ENCODE data around the gene GATB. TPM values are rescaled to one million over a fixed set of nuclear protein-coding genes. Genes with fewer than 3 reads are reported as not detected.

Gene GATB
- total and polyA plus RNA-seq, 5 donors from 2014 or later = 7.9 to 13.3 (median 11.7) TPM

DNA sequence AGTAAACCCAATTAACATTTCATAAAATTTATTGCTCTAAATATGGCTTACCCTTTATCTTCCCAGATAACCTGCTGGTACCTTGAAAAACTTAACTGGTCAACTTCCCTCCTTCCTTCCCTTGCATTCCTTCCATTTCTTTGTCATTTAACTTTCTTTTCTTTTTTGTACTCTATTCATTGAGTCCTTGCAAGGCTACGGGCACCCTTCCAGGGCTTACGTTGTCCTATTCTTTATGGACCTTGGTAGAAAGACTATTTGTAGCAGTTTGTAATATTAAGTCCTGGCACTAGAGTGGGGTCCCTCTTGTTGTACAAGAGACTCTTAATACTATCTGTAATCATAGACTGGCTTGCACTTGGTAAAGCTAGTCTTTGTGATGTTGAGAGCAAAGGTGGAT is 8.0 kb upstream of the GATB start:
- no peaks in the 10 kb centered on the region for H3K36me3 Mint-ChIP-seq
- peaks cover 46% of the 10 kb centered on the region for H3K27me3 Mint-ChIP-seq
- H3K27ac Mint-ChIP-seq = no peak overlapping the region

DNA sequence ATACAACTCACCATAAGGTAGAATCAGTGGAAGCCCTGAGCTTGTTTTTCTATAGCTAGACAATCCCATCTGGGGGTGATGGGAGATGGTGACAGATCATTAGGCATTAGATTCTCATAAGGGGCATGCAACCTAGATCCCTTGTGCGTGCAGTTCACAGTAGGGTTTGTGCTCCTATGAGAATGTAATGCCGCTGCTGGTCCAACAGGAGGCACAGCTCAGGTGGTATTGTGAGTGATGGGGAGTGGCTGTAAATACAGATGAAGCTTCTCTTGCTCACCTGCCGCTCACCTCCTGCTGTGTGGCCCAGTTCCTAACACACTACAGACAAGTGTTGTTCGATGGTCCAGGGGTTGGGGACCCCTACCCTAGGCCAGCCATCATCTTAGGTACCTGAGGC is 5.9 kb upstream of the GATB start:
- H3K27me3 ChIP-seq (ENCODE audit: control insufficient read depth, insufficient read depth, low read length) = peaks cover 13% of the 10 kb centered on the region
- H3K27me3 Mint-ChIP-seq = peaks cover 35% of the 10 kb centered on the region
- peaks cover 0 to 3% (median under 1%) of the 10 kb centered on the region in 4 donors for H3K4me1 Mint-ChIP-seq
- H3K9me3 ChIP-seq (ENCODE audit: control insufficient read depth in 2 of 2, low read length in 2 of 2) = no peaks in the 10 kb centered on the region
- no peak overlapping the region for H3K27ac Mint-ChIP-seq
- DNase-seq = peak in 1 of 3 donors; percentile 16
- H3K9me3 Mint-ChIP-seq = peaks cover 0 to 2% (median 0%) of the 10 kb centered on the region in 7 donors
- H3K4me3 ChIP-seq (ENCODE audit: low read depth, low read length) = no peak overlapping the region
- no peaks in the 10 kb centered on the region for H3K4me1 ChIP-seq (ENCODE audit: control insufficient read depth, insufficient read depth, low read length, poor library complexity, severe bottlenecking)
- no peaks in the 10 kb centered on the region for H3K36me3 ChIP-seq (ENCODE audit: control insufficient read depth, insufficient read depth, low read length)
- no peaks in the 10 kb centered on the region for H3K36me3 Mint-ChIP-seq
- H3K27ac ChIP-seq (ENCODE audit: insufficient read depth, low read length, poor library complexity, severe bottlenecking) = no peak overlapping the region
- ATAC-seq (ENCODE audit: low read depth in 2 of 2) = no peak
- no peak overlapping the region for H3K4me3 Mint-ChIP-seq

More for the DNA sequence above, 8.0 kb upstream of the GATB start:
- peaks cover 0 to 3% of the 10 kb centered on the region in 2 experiments for H3K9me3 ChIP-seq (ENCODE audit: control insufficient read depth in 2 of 2, low read length in 2 of 2)
- no peaks in the 10 kb centered on the region for H3K4me1 ChIP-seq (ENCODE audit: control insufficient read depth, insufficient read depth, low read length, poor library complexity, severe bottlenecking)
- H3K27me3 ChIP-seq (ENCODE audit: control insufficient read depth, insufficient read depth, low read length) = peaks cover 12% of the 10 kb centered on the region
- H3K4me1 Mint-ChIP-seq = no peaks in the 10 kb centered on the region
- ATAC-seq (ENCODE audit: low read depth in 2 of 2) = no peak
- DNase-seq = no peak
- H3K4me3 ChIP-seq (ENCODE audit: low read depth, low read length) = no peak overlapping the region
- H3K4me3 Mint-ChIP-seq = no peak overlapping the region
- H3K36me3 ChIP-seq (ENCODE audit: control insufficient read depth, insufficient read depth, low read length) = no peaks in the 10 kb centered on the region
- H3K9me3 Mint-ChIP-seq = peaks cover 0 to 12% (median 0%) of the 10 kb centered on the region in 7 donors
- H3K27ac ChIP-seq (ENCODE audit: insufficient read depth, low read length, poor library complexity, severe bottlenecking) = no peak overlapping the region

DNA sequence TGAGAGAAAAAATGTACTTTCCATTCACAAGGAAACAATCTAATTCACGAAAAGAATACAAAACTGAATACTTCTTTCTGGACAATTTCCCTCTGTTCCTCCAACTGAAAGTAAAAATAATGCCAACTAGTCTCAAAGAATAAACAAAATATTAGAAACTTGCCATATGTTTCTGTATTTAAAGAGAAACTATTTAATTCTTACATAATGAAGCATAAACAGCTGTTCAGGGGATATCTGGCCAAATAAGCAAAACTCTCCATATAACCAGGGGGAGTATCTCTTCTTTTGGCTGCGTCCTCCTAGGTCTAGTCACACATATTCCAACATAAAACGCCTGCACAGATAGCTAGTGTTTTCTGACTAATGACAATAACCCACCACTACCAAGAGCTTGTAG is 805 bp downstream of the GATB start:
- Mint-ChIP-seq H3K27me3 (peaks cover 9% of the 10 kb centered on the region), H3K27ac (peak overlapping the region in 1 of 3 donors; percentile 98), H3K36me3 (peaks cover 25% of the 10 kb centered on the region), H3K4me3 (peak overlapping the region; percentile 87 to 99 (median 95)), H3K9me3 (no peaks in the 10 kb centered on the region), H3K4me1 (peaks cover 4 to 18% (median 14%) of the 10 kb centered on the region in 4 donors)
- peaks cover 5% of the 10 kb centered on the region for H3K36me3 ChIP-seq (ENCODE audit: control insufficient read depth, insufficient read depth, low read length)
- H3K9me3 ChIP-seq (ENCODE audit: control insufficient read depth in 2 of 2, low read length in 2 of 2) = no peaks in the 10 kb centered on the region
- peak overlapping the region; percentile 94 for H3K4me3 ChIP-seq (ENCODE audit: low read depth, low read length)
- ATAC-seq (ENCODE audit: low read depth in 2 of 2) (no peak), DNase-seq (peak in 1 of 3 donors; percentile 1)
- H3K27me3 ChIP-seq (ENCODE audit: control insufficient read depth, insufficient read depth, low read length) = peaks cover 5% of the 10 kb centered on the region
- no peak overlapping the region for H3K27ac ChIP-seq (ENCODE audit: insufficient read depth, low read length, poor library complexity, severe bottlenecking)
- H3K4me1 ChIP-seq (ENCODE audit: control insufficient read depth, insufficient read depth, low read length, poor library complexity, severe bottlenecking) = peaks cover 6% of the 10 kb centered on the region

DNA sequence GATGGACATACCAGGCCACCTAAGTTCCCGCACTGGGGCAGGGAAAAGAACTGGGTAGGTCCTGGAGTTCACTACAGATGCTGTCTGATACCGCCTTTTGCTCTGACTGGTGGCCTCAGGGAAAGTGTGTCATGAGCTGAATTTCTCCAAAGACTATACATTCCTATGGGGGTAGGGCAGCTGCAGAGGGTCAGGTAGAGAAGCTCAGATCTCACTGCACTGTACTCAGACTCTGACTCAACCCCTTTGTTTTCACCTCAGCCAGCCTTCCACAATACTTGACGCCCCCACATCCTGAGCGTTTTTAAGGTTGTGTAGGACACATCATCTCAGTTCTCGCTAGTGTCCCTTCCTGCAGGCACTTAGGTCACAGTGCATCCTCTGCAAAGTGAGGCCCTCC is 7.8 kb downstream of the GATB start:
- DNase-seq = no peak
- peaks cover 59% of the 10 kb centered on the region for H3K36me3 Mint-ChIP-seq
- Histone ChIP-seq H3K36me3 (ENCODE audit: control insufficient read depth, insufficient read depth, low read length) (peaks cover 16% of the 10 kb centered on the region), H3K9me3 (ENCODE audit: control insufficient read depth in 2 of 2, low read length in 2 of 2) (no peaks in the 10 kb centered on the region), H3K27ac (ENCODE audit: insufficient read depth, low read length, poor library complexity, severe bottlenecking) (no peak overlapping the region), H3K4me3 (ENCODE audit: low read depth, low read length) (no peak overlapping the region), H3K4me1 (ENCODE audit: control insufficient read depth, insufficient read depth, low read length, poor library complexity, severe bottlenecking) (no peaks in the 10 kb centered on the region), H3K27me3 (ENCODE audit: control insufficient read depth, insufficient read depth, low read length) (no peaks in the 10 kb centered on the region)
- no peak overlapping the region for H3K4me3 Mint-ChIP-seq
- ATAC-seq (ENCODE audit: low read depth in 2 of 2) = no peak
- peaks cover 0 to 8% (median 1%) of the 10 kb centered on the region in 4 donors for H3K4me1 Mint-ChIP-seq
- H3K27me3 Mint-ChIP-seq = no peaks in the 10 kb centered on the region
- H3K27ac Mint-ChIP-seq = no peak overlapping the region
- peaks cover 0 to 1% (median 0%) of the 10 kb centered on the region in 7 donors for H3K9me3 Mint-ChIP-seq

DNA sequence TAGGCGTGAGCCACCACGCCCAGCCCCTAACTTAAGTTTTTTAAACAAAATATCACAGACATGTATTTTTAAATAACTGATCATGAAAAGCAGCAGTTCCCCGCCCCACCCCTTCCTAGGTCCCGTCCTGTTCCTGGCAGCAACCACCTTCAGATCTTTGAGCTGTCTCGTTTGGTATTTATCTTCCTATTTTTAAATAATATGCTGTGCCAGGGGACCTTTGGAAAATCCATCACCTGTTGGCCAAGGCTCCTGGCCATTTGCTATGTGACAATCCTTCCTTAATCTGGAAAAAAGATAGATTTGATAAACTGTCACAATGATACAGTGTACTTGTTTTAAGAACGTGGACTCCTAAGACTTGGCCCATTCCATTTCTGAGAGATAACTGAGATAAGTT is 10.7 kb downstream of the GATB start:
- DNase-seq (no peak), ATAC-seq (ENCODE audit: low read depth in 2 of 2) (no peak)
- no peak overlapping the region for H3K27ac Mint-ChIP-seq
- H3K27me3 ChIP-seq (ENCODE audit: control insufficient read depth, insufficient read depth, low read length) = no peaks in the 10 kb centered on the region
- H3K4me3 ChIP-seq (ENCODE audit: low read depth, low read length) = no peak overlapping the region
- no peak overlapping the region for H3K27ac ChIP-seq (ENCODE audit: insufficient read depth, low read length, poor library complexity, severe bottlenecking)
- peaks cover 46% of the 10 kb centered on the region for H3K36me3 Mint-ChIP-seq
- peak overlapping the region in 1 of 4 donors; percentile 89 for H3K4me3 Mint-ChIP-seq
- no peaks in the 10 kb centered on the region for H3K4me1 ChIP-seq (ENCODE audit: control insufficient read depth, insufficient read depth, low read length, poor library complexity, severe bottlenecking)
- H3K36me3 ChIP-seq (ENCODE audit: control insufficient read depth, insufficient read depth, low read length) = peaks cover 11% of the 10 kb centered on the region
- peaks cover 0 to 8% (median 2%) of the 10 kb centered on the region in 4 donors for H3K4me1 Mint-ChIP-seq
- no peaks in the 10 kb centered on the region for H3K9me3 ChIP-seq (ENCODE audit: control insufficient read depth in 2 of 2, low read length in 2 of 2)
- peaks cover 0 to 1% (median 0%) of the 10 kb centered on the region in 7 donors for H3K9me3 Mint-ChIP-seq
- H3K27me3 Mint-ChIP-seq = no peaks in the 10 kb centered on the region

DNA sequence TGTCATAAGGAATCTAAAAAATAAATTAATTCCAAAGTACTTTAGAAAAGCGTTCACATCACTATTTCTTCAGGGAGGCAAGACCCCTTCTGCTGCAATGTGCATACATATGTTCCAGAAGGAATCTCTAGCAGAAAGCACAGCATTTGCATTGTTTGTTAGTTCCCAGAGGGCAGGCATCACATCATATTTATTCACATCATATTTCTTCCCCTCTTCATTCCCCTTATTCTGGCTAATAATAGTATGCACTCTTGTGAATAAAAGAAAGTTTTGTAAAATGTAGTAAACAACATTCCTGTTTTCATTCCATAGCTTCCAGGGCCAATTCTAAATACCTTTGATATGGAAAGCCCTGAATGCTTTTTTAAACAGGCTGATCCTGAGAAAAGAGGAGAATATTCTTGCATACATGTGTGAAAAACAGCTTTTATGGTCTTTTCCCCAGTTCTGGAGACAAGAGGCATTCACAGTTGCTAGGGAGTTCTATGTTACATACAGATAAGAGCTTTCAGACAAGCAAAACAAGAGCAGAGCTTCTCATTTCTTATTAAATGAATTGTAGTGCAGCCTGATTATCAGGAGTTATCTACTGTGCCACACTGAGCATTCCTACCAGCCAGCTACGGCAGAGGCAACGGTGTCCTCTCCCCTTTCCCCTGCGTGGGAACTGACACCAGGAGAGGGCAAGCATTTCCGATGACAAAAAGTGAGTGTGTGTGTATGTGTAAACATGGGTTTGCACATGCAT is 15.2 kb downstream of the GATB start:
- H3K27me3 Mint-ChIP-seq = no peaks in the 10 kb centered on the region
- peaks cover 0 to 1% (median 0%) of the 10 kb centered on the region in 7 donors for H3K9me3 Mint-ChIP-seq
- H3K36me3 Mint-ChIP-seq = peaks cover 26% of the 10 kb centered on the region
- H3K4me3 Mint-ChIP-seq = no peak overlapping the region
- Histone ChIP-seq H3K27me3 (ENCODE audit: control insufficient read depth, insufficient read depth, low read length) (no peaks in the 10 kb centered on the region), H3K4me3 (ENCODE audit: low read depth, low read length) (no peak overlapping the region), H3K9me3 (ENCODE audit: control insufficient read depth in 2 of 2, low read length in 2 of 2) (no peaks in the 10 kb centered on the region), H3K36me3 (ENCODE audit: control insufficient read depth, insufficient read depth, low read length) (no peaks in the 10 kb centered on the region), H3K4me1 (ENCODE audit: control insufficient read depth, insufficient read depth, low read length, poor library complexity, severe bottlenecking) (no peaks in the 10 kb centered on the region), H3K27ac (ENCODE audit: insufficient read depth, low read length, poor library complexity, severe bottlenecking) (no peak overlapping the region)
- no peak for ATAC-seq (ENCODE audit: low read depth in 2 of 2)
- no peak overlapping the region for H3K27ac Mint-ChIP-seq
- peaks cover 0 to 2% (median 0%) of the 10 kb centered on the region in 4 donors for H3K4me1 Mint-ChIP-seq
- no peak for DNase-seq

DNA sequence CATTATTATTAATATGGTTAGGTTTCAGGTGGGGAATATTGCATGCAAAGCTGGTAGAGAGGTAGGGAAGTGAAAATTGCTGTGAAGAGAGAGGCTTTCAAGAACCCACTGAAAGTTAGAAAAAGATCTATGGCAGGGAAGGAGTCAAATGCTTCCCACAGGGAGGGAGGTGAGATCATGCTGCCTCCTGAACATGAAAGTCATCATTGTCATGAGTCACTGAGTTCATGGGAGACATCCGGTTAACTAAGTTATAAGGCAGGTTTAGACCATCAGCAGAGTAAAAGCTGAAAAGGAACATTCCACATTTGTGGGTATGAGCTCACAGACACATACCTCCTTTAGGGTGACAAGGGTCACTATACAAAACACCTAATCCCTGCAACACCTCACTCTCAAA is 16.2 kb downstream of the GATB start:
- Mint-ChIP-seq H3K4me3 (no peak overlapping the region), H3K27me3 (no peaks in the 10 kb centered on the region), H3K9me3 (peaks cover 0 to 1% (median 0%) of the 10 kb centered on the region in 7 donors), H3K36me3 (peaks cover 29% of the 10 kb centered on the region), H3K4me1 (peaks cover 0 to 2% (median 0%) of the 10 kb centered on the region in 4 donors), H3K27ac (no peak overlapping the region)
- no peak overlapping the region for H3K27ac ChIP-seq (ENCODE audit: insufficient read depth, low read length, poor library complexity, severe bottlenecking)
- H3K27me3 ChIP-seq (ENCODE audit: control insufficient read depth, insufficient read depth, low read length) = no peaks in the 10 kb centered on the region
- ATAC-seq (ENCODE audit: low read depth in 2 of 2) (no peak), DNase-seq (no peak)
- H3K36me3 ChIP-seq (ENCODE audit: control insufficient read depth, insufficient read depth, low read length) = no peaks in the 10 kb centered on the region
- H3K9me3 ChIP-seq (ENCODE audit: control insufficient read depth in 2 of 2, low read length in 2 of 2) = no peaks in the 10 kb centered on the region
- H3K4me3 ChIP-seq (ENCODE audit: low read depth, low read length) = no peak overlapping the region
- no peaks in the 10 kb centered on the region for H3K4me1 ChIP-seq (ENCODE audit: control insufficient read depth, insufficient read depth, low read length, poor library complexity, severe bottlenecking)

DNA sequence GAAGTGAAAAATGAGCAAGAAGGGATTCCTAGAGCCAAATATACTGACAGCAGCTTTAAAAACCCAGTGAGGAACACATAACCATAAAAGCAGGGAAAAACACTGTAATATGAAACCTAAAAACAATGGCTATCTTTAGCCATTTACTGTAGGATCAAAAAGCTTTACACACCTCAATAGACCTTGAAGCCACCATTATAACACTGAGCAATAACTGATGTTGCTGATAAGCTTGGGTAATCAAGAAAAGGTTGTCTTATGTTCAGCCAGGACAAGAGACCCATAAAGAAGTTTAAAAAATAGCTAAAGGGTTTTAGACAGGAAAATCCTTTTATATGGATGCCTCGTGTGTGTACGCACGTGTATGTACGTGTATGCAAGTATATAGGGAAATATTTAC is 16.9 kb downstream of the GATB start:
- Mint-ChIP-seq H3K36me3 (peaks cover 34% of the 10 kb centered on the region), H3K4me3 (no peak overlapping the region), H3K27me3 (no peaks in the 10 kb centered on the region), H3K4me1 (peaks cover 0 to 2% (median 0%) of the 10 kb centered on the region in 4 donors), H3K27ac (no peak overlapping the region), H3K9me3 (peaks cover 0 to 3% (median 0%) of the 10 kb centered on the region in 7 donors)
- no peaks in the 10 kb centered on the region for H3K4me1 ChIP-seq (ENCODE audit: control insufficient read depth, insufficient read depth, low read length, poor library complexity, severe bottlenecking)
- no peaks in the 10 kb centered on the region for H3K27me3 ChIP-seq (ENCODE audit: control insufficient read depth, insufficient read depth, low read length)
- H3K27ac ChIP-seq (ENCODE audit: insufficient read depth, low read length, poor library complexity, severe bottlenecking) = no peak overlapping the region
- ATAC-seq (ENCODE audit: low read depth in 2 of 2) = no peak
- no peak for DNase-seq
- H3K36me3 ChIP-seq (ENCODE audit: control insufficient read depth, insufficient read depth, low read length) = no peaks in the 10 kb centered on the region
- H3K4me3 ChIP-seq (ENCODE audit: low read depth, low read length) = no peak overlapping the region
- H3K9me3 ChIP-seq (ENCODE audit: control insufficient read depth in 2 of 2, low read length in 2 of 2) = no peaks in the 10 kb centered on the region

Data from CD4-positive, CD25-positive, alpha-beta regulatory T cell (primary cell).